Hepatocyte (in vitro differentiated cells): ENCODE data around the gene RAP1GDS1. TPM values are rescaled to one million over a fixed set of nuclear protein-coding genes. Genes with fewer than 3 reads are reported as not detected.

ENCODE experiments used
- DNase-seq: peaks from one replicate; pipeline ENCODE4 v3.0.0-alpha.2; 2016; ENCODE audit warnings: low spot score
- H2AFZ ChIP-seq: fragments of 200-600 bp; sonication (generic); 2 replicates; pipeline ENCODE4 v1.6.0; 2016; ENCODE audit warnings: antibody characterized with exemption, mild to moderate bottlenecking
- H3K27ac ChIP-seq: fragments of 200-600 bp; sonication (generic); 2 replicates; pipeline ENCODE4 v1.5.1; 2016; ENCODE audit warnings: mild to moderate bottlenecking
- H3K27me3 ChIP-seq: fragments of 200-600 bp; sonication (generic); 2 replicates; pipeline ENCODE4 v1.6.1; 2016
- H3K36me3 ChIP-seq: fragments of 200-600 bp; sonication (generic); replicated peaks from 2 replicates; pipeline ENCODE4 v1.5.1; 2016; ENCODE audit warnings: low read depth; ENCODE audit not compliant: insufficient read depth
- H3K4me1 ChIP-seq: fragments of 200-600 bp; sonication (generic); 2 replicates; pipeline ENCODE4 v1.5.1; 2016; ENCODE audit warnings: mild to moderate bottlenecking, moderate library complexity; ENCODE audit not compliant: insufficient read depth
- H3K4me2 ChIP-seq: fragments of 200-600 bp; sonication (generic); 2 replicates; pipeline ENCODE4 v1.6.0; 2016
- H3K4me3 ChIP-seq: fragments of 200-600 bp; sonication (generic); 2 replicates; pipeline ENCODE4 v1.5.1; 2016; ENCODE audit warnings: mild to moderate bottlenecking
- H3K79me2 ChIP-seq: fragments of 200-600 bp; sonication (generic); 2 replicates; pipeline ENCODE4 v1.6.0; 2017; ENCODE audit warnings: mild to moderate bottlenecking
- H3K9me2 ChIP-seq: fragments of 200-600 bp; sonication (generic); replicated peaks from 2 replicates; pipeline ENCODE4 v1.6.0; 2017; ENCODE audit warnings: mild to moderate bottlenecking; ENCODE audit not compliant: insufficient read depth
- H3K9me3 ChIP-seq: fragments of 200-600 bp; sonication (generic); 2 replicates; pipeline ENCODE4 v1.5.1; 2016; ENCODE audit warnings: low read depth, mild to moderate bottlenecking
- H4K20me1 ChIP-seq: fragments of 200-600 bp; sonication (generic); 2 replicates; pipeline ENCODE4 v1.6.0; 2016; ENCODE audit warnings: mild to moderate bottlenecking; ENCODE audit not compliant: insufficient read depth, poor library complexity, severe bottlenecking
- EZH2 ChIP-seq: fragments of 200-600 bp; sonication (generic); IDR thresholded peaks from 2 replicates; pipeline ENCODE4 v1.6.1; 2016; ENCODE audit warnings: antibody characterized with exemption, mild to moderate bottlenecking, borderline replicate concordance
- EZH2phosphoT487 ChIP-seq: fragments of 200-600 bp; sonication (generic); IDR thresholded peaks from one replicate; pipeline ENCODE4 v1.6.1; 2018; ENCODE audit warnings: antibody characterized with exemption, mild to moderate bottlenecking, low read depth, moderate library complexity; ENCODE audit not compliant: unreplicated experiment, severe bottlenecking
- WGBS: methylation state at CpG from one replicate; pipeline ENCODE4 v1.1.6; 2016; ENCODE audit warnings: low lambda C conversion rate; ENCODE audit errors: missing lambda C conversion rate; 5-methylcytosine and 5-hydroxymethylcytosine counted together
- polyA plus RNA-seq: library from polyadenylated mRNA; unstranded; fragments of >200 nt; fragmentation: Nextera tagmentation; extraction: Ambion mirVana; gene quantifications from 2 replicates; pipeline ENCODE4 v1.2.1, GENCODE V29; 2016
- total RNA-seq: library from RNA; depleted of rRNA; stranded (reverse); fragments of >200 nt; gene quantifications from 2 replicates; pipeline ENCODE4 v1.2.3, GENCODE V29; 2014
- TF ChIP-seq, protein P1 (sequence below): fragments of 200-600 bp; sonication (generic); IDR thresholded peaks from 2 replicates; pipeline ENCODE4 v1.5.1; 2016; ENCODE audit warnings: antibody characterized with exemption, mild to moderate bottlenecking; ENCODE audit not compliant: poor library complexity

The RAP1GDS1 gene
- total and polyA plus RNA-seq, 2 experiments from 2014 or later, result 25.3 to 42.7 TPM

DNA sequence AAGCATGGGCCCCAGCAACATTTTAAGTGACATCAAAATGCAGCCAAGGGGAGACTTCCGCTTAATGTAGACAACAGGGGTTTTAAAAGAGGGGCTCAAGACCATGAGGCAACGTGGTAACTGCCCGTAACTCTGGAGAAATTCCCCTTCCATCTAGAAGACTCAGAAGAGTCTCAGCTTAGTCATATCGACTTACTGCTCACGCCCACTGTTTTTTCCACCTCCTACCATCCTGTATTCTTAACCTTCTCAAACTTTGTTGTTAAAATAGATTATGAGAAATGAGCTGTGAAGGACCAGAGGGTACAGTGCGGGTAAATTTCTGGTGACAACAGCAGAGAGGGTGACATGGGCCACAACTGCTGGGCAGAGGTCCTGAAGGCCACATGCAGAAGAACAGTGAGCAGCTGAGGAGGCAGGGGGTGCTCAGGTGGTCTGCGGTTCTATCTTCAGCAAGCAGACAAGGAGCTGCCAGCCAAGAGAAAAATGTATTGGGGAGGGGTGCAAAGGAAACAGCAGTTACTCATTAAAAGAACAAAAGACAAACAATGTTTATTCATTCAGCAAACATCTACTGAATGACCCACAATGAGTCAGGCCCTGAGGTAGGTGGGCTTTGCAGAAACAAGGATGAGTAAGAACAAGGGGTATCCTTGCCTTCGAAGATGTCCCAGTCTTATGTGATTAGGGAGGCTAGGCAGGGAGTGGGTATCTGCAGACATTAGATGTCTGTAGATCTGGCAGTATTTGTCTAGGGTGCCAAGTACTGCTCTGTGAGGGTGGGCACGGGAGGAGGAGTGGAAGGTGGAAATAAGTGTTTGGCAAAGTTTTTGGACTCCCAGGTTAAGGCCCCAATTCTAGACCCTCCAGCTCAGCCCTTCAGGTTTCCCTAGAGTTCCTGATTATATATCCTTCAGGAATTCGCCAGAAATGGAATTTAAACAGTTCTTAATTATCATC lies 221.9 kb downstream of the RAP1GDS1 start:
- H3K27me3 ChIP-seq, result no peaks in the 10 kb centered on the region
- no peak for TF ChIP-seq EZH2phosphoT487
- TF ChIP-seq, protein P1, sequence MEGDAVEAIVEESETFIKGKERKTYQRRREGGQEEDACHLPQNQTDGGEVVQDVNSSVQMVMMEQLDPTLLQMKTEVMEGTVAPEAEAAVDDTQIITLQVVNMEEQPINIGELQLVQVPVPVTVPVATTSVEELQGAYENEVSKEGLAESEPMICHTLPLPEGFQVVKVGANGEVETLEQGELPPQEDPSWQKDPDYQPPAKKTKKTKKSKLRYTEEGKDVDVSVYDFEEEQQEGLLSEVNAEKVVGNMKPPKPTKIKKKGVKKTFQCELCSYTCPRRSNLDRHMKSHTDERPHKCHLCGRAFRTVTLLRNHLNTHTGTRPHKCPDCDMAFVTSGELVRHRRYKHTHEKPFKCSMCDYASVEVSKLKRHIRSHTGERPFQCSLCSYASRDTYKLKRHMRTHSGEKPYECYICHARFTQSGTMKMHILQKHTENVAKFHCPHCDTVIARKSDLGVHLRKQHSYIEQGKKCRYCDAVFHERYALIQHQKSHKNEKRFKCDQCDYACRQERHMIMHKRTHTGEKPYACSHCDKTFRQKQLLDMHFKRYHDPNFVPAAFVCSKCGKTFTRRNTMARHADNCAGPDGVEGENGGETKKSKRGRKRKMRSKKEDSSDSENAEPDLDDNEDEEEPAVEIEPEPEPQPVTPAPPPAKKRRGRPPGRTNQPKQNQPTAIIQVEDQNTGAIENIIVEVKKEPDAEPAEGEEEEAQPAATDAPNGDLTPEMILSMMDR, result no peak
- TF ChIP-seq EZH2, result no peak
- no peaks in the 10 kb centered on the region for H3K79me2 ChIP-seq
- no peaks in the 10 kb centered on the region for H3K9me3 ChIP-seq
- no peak for DNase-seq
- H3K36me3 ChIP-seq, result no peaks in the 10 kb centered on the region
- H3K27ac ChIP-seq, result no peak overlapping the region
- H3K4me1 ChIP-seq, result peaks cover 4% of the 10 kb centered on the region
- H4K20me1 ChIP-seq, result no peaks in the 10 kb centered on the region
- H2AFZ ChIP-seq, result no peak overlapping the region
- 91% methylated on average over 10 of the region's 10 CpGs for WGBS
- H3K4me2 ChIP-seq, result no peak overlapping the region
- no peak overlapping the region for H3K4me3 ChIP-seq
- H3K9me2 ChIP-seq, result no peaks in the 10 kb centered on the region

DNA sequence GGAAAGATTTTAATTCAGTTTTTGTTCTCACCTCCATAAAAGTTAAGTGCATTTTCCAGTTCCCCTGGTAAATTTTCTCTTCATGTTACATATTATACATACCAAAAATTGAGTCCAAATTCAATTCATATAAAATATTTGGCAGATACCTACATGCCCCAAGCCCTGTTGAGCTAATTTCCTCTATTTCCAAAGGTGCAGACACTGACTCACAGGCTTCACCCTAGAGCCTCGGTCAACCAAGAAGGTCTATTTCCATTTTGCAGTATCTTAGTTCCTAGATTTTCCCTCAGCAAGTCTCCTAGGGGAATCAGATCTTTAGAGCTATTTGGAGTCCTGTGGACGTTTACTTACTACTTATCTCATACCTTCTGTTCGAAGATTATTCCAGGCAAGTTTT lies 222.8 kb downstream of the RAP1GDS1 start:
- Histone ChIP-seq H3K4me1 (peaks cover 4% of the 10 kb centered on the region), H3K36me3 (no peaks in the 10 kb centered on the region), H3K4me2 (no peak overlapping the region), H3K9me2 (no peaks in the 10 kb centered on the region), H3K27ac (no peak overlapping the region), H3K27me3 (no peaks in the 10 kb centered on the region), H2AFZ (no peak overlapping the region), H4K20me1 (no peaks in the 10 kb centered on the region), H3K9me3 (no peaks in the 10 kb centered on the region), H3K79me2 (peaks cover 3% of the 10 kb centered on the region), H3K4me3 (no peak overlapping the region)
- TF ChIP-seq EZH2 (no peak), EZH2phosphoT487 (no peak)
- TF ChIP-seq, protein P1, result no peak
- 53% methylated on average over 3 of the region's 3 CpGs for WGBS
- no peak for DNase-seq

DNA sequence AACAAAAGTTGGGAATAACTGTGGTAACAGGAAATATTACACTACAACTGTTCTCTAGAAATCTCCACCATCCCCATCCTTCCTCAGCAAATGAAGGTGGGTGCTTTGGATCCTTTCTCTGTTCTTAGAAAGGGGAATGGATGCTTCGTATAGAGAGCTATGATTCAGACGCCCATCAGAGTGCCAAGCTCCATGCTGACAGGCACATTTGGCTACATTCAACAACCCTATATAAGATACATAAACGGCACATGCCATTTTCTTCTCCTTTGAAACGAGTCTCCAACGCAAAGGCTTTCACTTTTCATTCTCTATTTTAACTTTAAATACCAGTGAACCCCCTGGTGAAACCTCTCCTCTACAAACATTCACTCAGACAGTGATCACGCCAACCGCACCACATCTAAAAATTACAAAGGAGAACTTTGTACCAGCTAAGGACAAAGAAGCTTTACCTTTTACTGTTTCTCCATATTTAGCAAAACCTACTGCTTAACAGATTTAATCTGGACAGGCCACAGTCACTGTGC lies 224.7 kb downstream of the RAP1GDS1 start:
- no peaks in the 10 kb centered on the region for H3K9me2 ChIP-seq
- WGBS, result 94% methylated on average over 7 of the region's 7 CpGs
- H3K4me2 ChIP-seq, result no peak overlapping the region
- H3K36me3 ChIP-seq, result no peaks in the 10 kb centered on the region
- H3K4me3 ChIP-seq, result no peak overlapping the region
- no peak for DNase-seq
- no peaks in the 10 kb centered on the region for H3K9me3 ChIP-seq
- TF ChIP-seq EZH2 (no peak), EZH2phosphoT487 (no peak)
- TF ChIP-seq, protein P1, result no peak
- H4K20me1 ChIP-seq, result no peaks in the 10 kb centered on the region
- H3K4me1 ChIP-seq, result peaks cover 4% of the 10 kb centered on the region
- H2AFZ ChIP-seq, result no peak overlapping the region
- H3K27ac ChIP-seq, result no peak overlapping the region
- H3K79me2 ChIP-seq, result peaks cover 3% of the 10 kb centered on the region
- no peaks in the 10 kb centered on the region for H3K27me3 ChIP-seq
